Mucosa of rectum (tissue), 2 donors: ENCODE results near the gene ZBTB8B.
"Not testable (repeated sequence)": the region's sequence is repeated elsewhere in the genome, so short reads cannot be mapped to it uniquely, and the experiment has no call there.

Experiments
- H3K27ac ChIP-seq, 2 donors: one replicate each; pipeline ENCODE4 v1.7.0; 2013; ENCODE audit warnings: inconsistent platforms in 2 of 2, low read depth in 2 of 2, low read length in 2 of 2
- H3K27me3 ChIP-seq, 2 donors: one replicate each; pipeline ENCODE4 v1.7.0; 2013; ENCODE audit warnings: low read length in 2 of 2; ENCODE audit not compliant: control insufficient read depth in 2 of 2, insufficient read depth in 2 of 2
- H3K36me3 ChIP-seq, 2 donors: one replicate each; pipeline ENCODE4 v1.7.0; 2013; ENCODE audit warnings: low read length in 2 of 2; ENCODE audit not compliant: control insufficient read depth in 2 of 2, insufficient read depth in 2 of 2
- H3K4me1 ChIP-seq, 2 donors: one replicate each; pipeline ENCODE4 v1.7.0; 2013; ENCODE audit warnings: low read length in 2 of 2, mild to moderate bottlenecking in 1 of 2; ENCODE audit not compliant: control insufficient read depth in 2 of 2, insufficient read depth in 2 of 2
- H3K4me3 ChIP-seq, 2 donors: one replicate each; pipeline ENCODE4 v1.7.0; 2013; ENCODE audit warnings: low read length in 2 of 2
- H3K9ac ChIP-seq, 2 donors: one replicate each; pipeline ENCODE4 v1.7.0; 2013; ENCODE audit warnings: low read length in 2 of 2, low read depth in 1 of 2, mild to moderate bottlenecking in 1 of 2
- H3K9me3 ChIP-seq, 2 donors: one replicate each; pipeline ENCODE4 v1.7.0; 2013; ENCODE audit warnings: low read length in 2 of 2; ENCODE audit not compliant: control insufficient read depth in 2 of 2
- donor health status: healthy.
- donor health status: Normal muscosa, but diverticular disease.

The ZBTB8B gene

DNA sequence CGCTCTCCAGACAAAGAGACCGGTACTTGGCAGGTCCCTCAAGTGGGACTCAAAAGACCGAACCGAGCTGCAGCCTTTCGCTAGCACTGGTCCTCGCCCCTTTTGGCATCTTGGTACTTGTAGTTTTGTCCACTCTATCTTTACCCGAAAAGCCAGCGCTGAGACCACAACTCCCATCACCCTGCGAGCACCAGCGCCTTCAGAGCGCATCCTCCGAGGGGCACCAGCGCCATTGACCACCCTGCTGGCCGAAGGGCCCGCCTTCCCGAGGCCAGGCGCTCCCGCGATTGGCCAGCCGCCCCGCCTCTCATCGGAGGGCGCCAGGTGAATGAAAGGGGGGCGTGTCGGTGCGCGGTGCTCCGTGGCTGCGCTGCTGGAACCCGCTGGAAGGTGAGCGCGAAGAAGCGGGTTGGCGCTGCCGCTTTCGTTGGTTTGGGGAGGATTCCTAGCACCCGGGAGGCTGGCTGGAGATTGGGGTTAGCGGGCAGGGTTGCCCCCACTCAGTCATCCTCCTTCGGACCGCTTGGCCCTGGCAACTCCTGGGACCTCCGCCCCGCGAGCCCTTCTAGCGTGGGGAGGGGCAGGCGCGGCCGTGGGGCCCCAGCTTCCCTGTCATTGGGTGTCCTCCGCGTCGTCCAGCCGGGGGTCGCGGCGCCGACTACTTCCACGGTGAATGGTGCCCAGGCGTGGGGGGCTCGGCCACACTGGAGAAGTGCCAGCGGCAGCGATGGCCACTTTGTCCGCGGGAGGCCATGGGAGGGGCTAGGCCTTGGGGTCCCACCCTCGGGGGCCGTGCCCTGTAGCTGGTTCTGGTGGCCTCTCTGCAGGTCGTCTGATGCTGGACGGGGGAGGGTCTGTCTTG lies at the start of gene ZBTB8B:
Gene ZBTB8B, plus strand, starts transcription at position 357 of the 862 bp plus-strand sequence. CDS start 5,553 bp downstream, outside the sequence.
- Histone ChIP-seq H3K9ac (no peak within 1 kb of the TSS), H3K4me1 (peaks cover 9 to 12% of the 10 kb centered on the region in 2 donors), H3K9me3 (no peaks in the 10 kb centered on the region), H3K27ac (no peak within 1 kb of the TSS), H3K27me3 (peaks cover 15 to 21% of the 10 kb centered on the region in 2 donors), H3K4me3 (peak within 1 kb of the TSS; percentile 37 to 44), H3K36me3 (no peaks in the 10 kb centered on the region)

DNA sequence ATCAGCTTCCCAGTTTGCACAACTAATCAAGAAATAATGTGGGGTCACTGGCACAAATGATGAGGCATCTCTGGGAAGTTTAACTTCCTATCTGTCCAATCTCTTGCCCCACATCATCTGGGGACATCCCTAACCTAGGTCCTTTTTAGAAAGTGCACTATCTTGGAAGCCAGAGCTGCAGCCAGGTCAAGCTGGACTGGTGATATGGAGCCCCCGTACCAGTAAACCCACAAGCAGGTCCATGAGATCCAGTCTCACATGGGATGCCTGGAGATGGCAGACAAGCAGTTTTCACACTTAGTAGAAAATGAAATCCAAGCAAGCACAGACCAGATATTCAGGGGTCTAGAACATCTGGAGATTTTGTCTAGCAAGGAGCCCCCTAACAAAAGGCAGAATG lies 43.1 kb upstream of the ZBTB8B start:
- Histone ChIP-seq H3K4me3 (no peak overlapping the region), H3K4me1 (peaks cover 4 to 5% of the 10 kb centered on the region in 2 donors), H3K9me3 (no peaks in the 10 kb centered on the region), H3K9ac (no peak overlapping the region), H3K36me3 (no peaks in the 10 kb centered on the region), H3K27me3 (peaks cover 6 to 10% of the 10 kb centered on the region in 2 donors), H3K27ac (no peak overlapping the region)

DNA sequence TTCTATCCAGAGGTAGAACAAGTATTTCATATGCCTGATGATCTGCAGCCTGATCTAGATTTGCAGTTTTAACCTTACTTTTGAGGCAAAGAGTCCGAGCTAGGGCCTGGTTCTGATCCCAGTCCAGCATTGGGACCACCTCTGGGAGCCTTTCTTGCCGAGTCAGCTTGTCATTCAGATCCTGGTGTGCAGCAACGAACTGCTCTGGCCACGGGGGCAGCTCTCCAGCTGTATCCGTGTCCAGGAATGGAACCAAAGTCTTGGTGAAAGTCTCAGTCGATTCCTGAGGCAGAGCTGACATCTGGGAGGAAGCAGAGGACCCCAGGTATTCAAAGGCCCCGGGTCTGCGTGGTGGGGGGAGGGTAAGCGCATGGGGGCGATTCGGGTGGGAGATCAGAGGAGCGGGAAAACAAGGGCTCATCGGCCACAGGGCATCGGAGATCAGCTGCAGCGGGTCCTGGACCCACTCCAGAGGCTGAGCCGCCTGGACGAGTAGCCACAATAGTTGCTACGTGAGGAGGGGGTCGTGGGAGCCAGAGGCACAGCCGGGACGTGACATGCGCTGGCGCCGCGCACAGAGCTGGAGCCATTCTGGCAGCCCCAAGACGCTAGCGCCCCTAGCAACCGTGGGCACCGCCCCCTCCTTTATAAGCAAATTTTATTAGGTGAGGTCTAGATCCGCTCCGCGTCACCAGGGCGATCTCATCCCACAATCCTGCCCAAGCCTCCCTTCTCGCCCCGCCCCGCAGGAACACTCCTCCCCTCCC lies 38.2 kb upstream of the ZBTB8B start:
- H3K9ac ChIP-seq, result no peak overlapping the region
- H3K36me3 ChIP-seq, result no peaks in the 10 kb centered on the region
- H3K9me3 ChIP-seq, result no peaks in the 10 kb centered on the region
- H3K4me1 ChIP-seq, result peaks cover 5 to 6% of the 10 kb centered on the region in 2 donors
- peaks cover 10 to 11% of the 10 kb centered on the region in 2 donors for H3K27me3 ChIP-seq
- H3K4me3 ChIP-seq, result peak overlapping the region in 1 of 2 donors; percentile 35
- no peak overlapping the region for H3K27ac ChIP-seq

DNA sequence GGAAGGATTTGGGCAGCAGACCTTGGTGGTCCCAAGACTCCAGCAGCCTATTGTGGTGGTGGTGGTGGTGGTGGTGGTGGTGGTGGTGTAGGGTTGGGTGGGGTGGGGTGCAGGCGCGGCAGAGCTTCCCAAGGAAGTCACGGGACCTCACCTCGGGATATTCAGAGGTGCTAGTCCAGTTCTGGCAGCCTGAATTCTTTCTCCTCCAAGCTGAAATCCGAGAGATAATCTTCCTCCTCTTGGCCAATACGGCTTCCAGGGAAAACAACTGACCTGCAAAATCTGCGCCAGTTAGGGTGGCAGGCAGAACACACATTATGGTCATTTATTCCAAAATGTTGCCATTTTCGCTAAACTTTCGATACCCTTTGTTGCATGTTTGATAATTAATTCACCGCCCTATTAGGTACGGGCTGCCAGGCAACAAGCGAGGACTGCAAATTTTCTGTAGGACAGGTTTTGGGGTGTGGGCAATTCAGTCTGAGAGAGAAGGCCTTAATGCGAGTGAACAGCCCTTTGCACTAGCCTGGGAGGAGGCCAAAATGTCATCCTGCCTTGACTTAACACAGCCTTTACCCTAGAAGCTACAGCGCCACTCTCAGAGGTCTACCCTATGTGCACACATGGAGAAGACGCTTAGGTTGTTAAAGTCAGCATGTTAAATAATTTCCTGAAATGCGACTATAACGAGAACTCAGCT lies 37.5 kb upstream of the ZBTB8B start:
- Histone ChIP-seq H3K27me3 (peaks cover 10 to 11% of the 10 kb centered on the region in 2 donors), H3K4me3 (no peak overlapping the region)

DNA sequence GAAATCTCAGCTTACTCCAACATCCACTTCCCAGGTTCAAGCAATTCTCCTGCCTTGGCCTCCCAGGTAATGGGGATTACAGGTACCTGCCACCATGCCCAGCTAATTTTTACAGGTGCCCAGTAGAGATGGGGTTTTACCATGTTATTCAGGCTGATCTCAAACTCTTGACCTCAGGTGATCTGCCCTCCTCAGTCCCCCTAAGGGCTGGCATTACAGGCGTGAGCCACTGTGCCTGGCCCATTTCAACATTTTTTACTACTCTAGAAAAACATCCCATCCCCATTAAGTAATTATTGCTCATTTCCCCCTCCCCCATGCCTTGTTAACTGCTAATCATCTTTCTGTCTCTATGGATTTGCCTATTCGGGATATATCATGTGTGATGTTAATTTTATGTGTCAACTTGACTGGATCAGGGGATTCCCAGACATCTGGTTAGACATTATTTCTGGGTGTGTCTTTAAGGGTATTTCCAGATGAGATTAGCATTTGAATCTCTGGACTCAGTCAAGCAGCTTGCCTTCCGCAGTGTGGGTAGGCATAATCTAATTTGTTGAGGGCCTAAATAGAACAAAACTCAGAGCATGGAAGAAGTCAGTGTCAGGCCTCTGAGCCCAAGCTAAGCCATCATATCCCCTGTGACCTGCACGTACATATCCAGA lies 33.0 kb upstream of the ZBTB8B start:
- Histone ChIP-seq H3K27me3 (peaks cover 0 to 6% of the 10 kb centered on the region in 2 donors), H3K36me3 (no peaks in the 10 kb centered on the region), H3K4me1 (peaks cover under 1% of the 10 kb centered on the region in 2 donors), H3K9me3 (no peaks in the 10 kb centered on the region), H3K9ac (no peak overlapping the region), H3K27ac (no peak overlapping the region), H3K4me3 (no peak overlapping the region)

More for the DNA sequence above, 37.5 kb upstream of the ZBTB8B start:
- H3K9me3 ChIP-seq, result no peaks in the 10 kb centered on the region
- H3K9ac ChIP-seq, result no peak overlapping the region
- H3K36me3 ChIP-seq, result no peaks in the 10 kb centered on the region
- peaks cover 5 to 6% of the 10 kb centered on the region in 2 donors for H3K4me1 ChIP-seq
- no peak overlapping the region for H3K27ac ChIP-seq

DNA sequence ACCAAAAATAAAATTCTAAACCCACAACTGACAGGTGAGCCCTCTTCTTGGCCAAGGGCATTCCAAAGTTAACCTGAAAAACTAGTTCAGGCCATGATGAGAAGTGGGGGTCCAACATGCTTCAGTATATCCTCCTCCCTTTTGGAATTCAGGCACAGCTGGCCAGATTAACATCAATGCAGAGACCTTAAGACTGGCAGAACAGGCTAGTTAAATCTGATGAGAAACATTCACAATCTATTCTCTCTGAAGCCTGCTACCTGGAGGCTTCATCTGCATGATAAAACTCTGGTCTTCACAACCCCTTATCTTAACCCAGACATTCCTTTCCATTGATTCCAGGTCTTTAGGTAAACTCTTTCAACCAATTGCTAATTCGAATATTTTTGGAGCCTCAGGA lies 26.7 kb upstream of the ZBTB8B start:
- Histone ChIP-seq H3K27ac (no peak overlapping the region), H3K36me3 (no peaks in the 10 kb centered on the region), H3K27me3 (peaks cover 0 to 2% of the 10 kb centered on the region in 2 donors), H3K9me3 (peaks cover 3 to 4% of the 10 kb centered on the region in 2 donors), H3K9ac (no peak overlapping the region), H3K4me3 (no peak overlapping the region), H3K4me1 (no peaks in the 10 kb centered on the region)

DNA sequence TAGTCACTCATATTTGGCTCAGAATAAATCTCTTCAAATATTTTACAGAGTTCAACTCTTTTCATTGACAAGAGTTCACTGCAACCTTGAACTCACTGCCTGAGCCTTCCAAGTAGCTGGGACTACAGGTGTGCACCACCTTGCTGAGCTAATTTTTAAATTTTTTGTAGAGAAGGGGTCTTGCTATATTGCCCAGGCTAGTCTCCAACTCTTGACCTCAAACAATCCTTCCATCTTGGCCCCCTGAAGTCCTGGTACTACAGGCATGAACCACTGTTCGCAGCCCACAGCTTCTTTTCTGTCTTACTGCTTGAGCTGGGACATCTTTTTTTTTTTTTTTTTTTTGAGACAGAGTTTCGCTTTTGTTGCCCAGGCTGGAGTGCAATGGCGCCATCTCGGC lies 26.1 kb upstream of the ZBTB8B start:
- H3K9me3 ChIP-seq, H3K27me3 ChIP-seq: not testable (repeated sequence)

DNA sequence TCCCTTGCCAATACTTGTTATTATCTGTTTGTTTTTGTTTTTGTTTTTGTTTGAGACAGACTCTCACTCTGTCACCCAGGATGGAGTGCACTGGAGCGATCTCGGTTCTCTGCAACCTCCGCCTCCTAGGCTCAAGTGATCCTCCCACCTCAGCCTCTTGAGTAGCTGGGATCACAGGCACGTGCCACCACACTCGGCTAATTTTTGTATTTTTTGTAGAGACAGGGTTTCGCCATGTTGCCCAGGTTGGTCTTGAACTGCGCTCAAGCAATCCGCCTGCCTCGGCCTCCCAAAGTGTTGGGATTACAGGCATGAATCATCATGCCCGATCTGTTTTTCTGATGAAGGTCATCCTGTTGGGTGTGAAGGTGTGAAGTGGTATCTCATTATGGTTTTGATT lies 23.4 kb upstream of the ZBTB8B start:
- H3K36me3 ChIP-seq, H3K4me3 ChIP-seq, H3K27me3 ChIP-seq, H3K9ac ChIP-seq, H3K9me3 ChIP-seq, H3K4me1 ChIP-seq, H3K27ac ChIP-seq: not testable (repeated sequence)

More for the DNA sequence above, 26.1 kb upstream of the ZBTB8B start:
- H3K4me1 ChIP-seq, H3K9ac ChIP-seq, H3K36me3 ChIP-seq, H3K4me3 ChIP-seq, H3K27ac ChIP-seq: not testable (repeated sequence)

DNA sequence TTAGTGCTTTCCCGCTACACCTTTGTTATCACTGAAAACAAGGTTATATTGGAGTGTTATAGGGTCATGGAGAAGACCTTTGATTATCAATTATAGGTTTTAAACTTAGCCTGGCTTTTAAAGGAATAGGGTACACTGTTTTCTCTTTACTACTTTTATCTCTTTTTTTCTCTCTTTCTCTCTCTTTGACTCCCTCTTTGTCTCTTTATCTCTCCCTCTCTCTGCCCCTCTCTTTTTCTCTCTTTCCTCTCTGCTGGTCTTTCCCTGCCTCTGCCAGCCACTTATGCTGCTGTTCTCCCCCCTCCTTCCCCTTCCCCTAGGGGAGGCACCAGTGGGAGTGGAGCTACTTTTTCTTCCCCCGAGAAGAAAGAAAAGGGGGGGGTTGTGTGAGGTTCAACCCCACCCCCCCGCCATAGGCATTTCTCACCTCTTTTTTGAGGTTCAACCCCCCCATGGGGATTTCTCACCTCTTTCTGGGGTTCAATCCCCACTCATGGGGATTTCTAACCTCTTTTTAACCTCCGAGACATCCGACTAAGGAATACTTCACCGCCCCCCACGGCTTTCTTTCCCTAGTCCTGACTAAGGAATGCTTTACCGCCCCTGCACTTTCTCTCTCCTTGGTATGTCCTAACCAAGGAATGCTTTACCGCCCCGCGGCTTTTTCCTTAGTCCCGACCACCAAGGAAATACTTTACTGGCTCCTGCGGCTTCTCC lies 17.2 kb upstream of the ZBTB8B start:
- Histone ChIP-seq H3K4me1 (no peaks in the 10 kb centered on the region), H3K27me3 (no peaks in the 10 kb centered on the region), H3K4me3 (no peak overlapping the region), H3K36me3 (no peaks in the 10 kb centered on the region), H3K9ac (no peak overlapping the region), H3K27ac (no peak overlapping the region), H3K9me3 (peaks cover 2 to 9% of the 10 kb centered on the region in 2 donors)
